GM19240 (cell line): Measurements from ENCODE around the gene TBX1.
"Not testable (repeated sequence)": the region's sequence is repeated elsewhere in the genome, so short reads cannot be mapped to it uniquely, and the experiment has no call there.

Source experiments
- DNase-seq: peaks from one replicate; pipeline ENCODE4 v3.0.0; 2011; ENCODE audit warnings: low spot score; ENCODE audit not compliant: insufficient read length

The TBX1 gene

GRCh38 chr22:19779685-19780268, 19.2 kb downstream of the TBX1 start:
- DNase-seq: no peak

- DNase-seq: no peak
These were observed 22.0 kb downstream of the TBX1 start for GRCh38 chr22:19782533-19782932.

- no peak for DNase-seq
These were observed 23.2 kb downstream of the TBX1 start for GRCh38 chr22:19783586-19784383.

- DNase-seq: no peak
These were observed 24.0 kb downstream of the TBX1 start for GRCh38 chr22:19784384-19785175.

GRCh38 chr22:19785461-19786263, 25.1 kb downstream of the TBX1 start:
- DNase-seq: no peak

- no peak for DNase-seq
These were observed 25.6 kb downstream of the TBX1 start for GRCh38 chr22:19786264-19786585.

- DNase-seq: no peak
These were observed 26.6 kb downstream of the TBX1 start for GRCh38 chr22:19786959-19787848.

- DNase-seq: no peak
These were observed 27.2 kb downstream of the TBX1 start for GRCh38 chr22:19787849-19788141.

GRCh38 chr22:19788661-19789225, 28.2 kb downstream of the TBX1 start:
- no peak for DNase-seq

- no peak for DNase-seq
These were observed 28.8 kb downstream of the TBX1 start for GRCh38 chr22:19789406-19789805.

- DNase-seq: no peak
These were observed 29.2 kb downstream of the TBX1 start for GRCh38 chr22:19789828-19790227.

GRCh38 chr22:19791243-19791642, 30.7 kb downstream of the TBX1 start:
- no peak for DNase-seq

- DNase-seq: no peak
These were observed 31.3 kb downstream of the TBX1 start for GRCh38 chr22:19791894-19792293.

- not testable (repeated sequence) for DNase-seq
These were observed 31.9 kb downstream of the TBX1 start for GRCh38 chr22:19792383-19792896.

GRCh38 chr22:19793161-19793560, 32.6 kb downstream of the TBX1 start:
- DNase-seq: no peak

- DNase-seq: no peak
These were observed 33.2 kb downstream of the TBX1 start for GRCh38 chr22:19793661-19794310.

GRCh38 chr22:19795617-19796008, 35.0 kb downstream of the TBX1 start:
- no peak for DNase-seq

GRCh38 chr22:19796160-19796559, 35.6 kb downstream of the TBX1 start:
- no peak for DNase-seq

GRCh38 chr22:19797086-19798002, 36.8 kb downstream of the TBX1 start:
- no peak for DNase-seq
